A673 (cell line): ENCODE data around the gene ACO1. TPM values are rescaled to one million over a fixed set of nuclear protein-coding genes. Genes with fewer than 3 reads are reported as not detected.

Source experiments
- BruUV-seq: library from RNA; stranded (reverse); fragments of 400-500 nt; replicated peaks from 2 replicates; lab custom pipeline; 2021; lab: Mats Ljungman, UMichigan
- CTCF ChIA-PET: fragments of 300-600 bp; sonication (Branson Sonifier 250); formaldehyde crosslinking; loops from one replicate; lab custom pipeline; 2022; ENCODE audit warnings: antibody characterized with exemption; lab: Charles Lee
- POLR2A ChIA-PET: fragments of 300-600 bp; sonication (Branson Sonifier 250); formaldehyde crosslinking; loops from one replicate; lab custom pipeline; 2022; ENCODE audit warnings: antibody characterized with exemption; ENCODE audit not compliant: low non-redundant PET; lab: Charles Lee
- DNase-seq: peaks from one replicate; pipeline ENCODE4 v3.0.0-alpha.2; 2015; ENCODE audit warnings: low spot score
- H3K27ac ChIP-seq: fragments of 200-600 bp; sonication (generic); 2 replicates; pipeline ENCODE4 v1.5.1; 2016; ENCODE audit warnings: mixed run types, low read depth, mild to moderate bottlenecking, mixed read lengths, antibody characterized with exemption, low read length; ENCODE audit not compliant: poor library complexity, severe bottlenecking
- H3K27me3 ChIP-seq: fragments of 200-600 bp; sonication (generic); replicated peaks from 2 replicates; pipeline ENCODE4 v1.6.1; 2017; ENCODE audit warnings: mixed run types, low read depth, mild to moderate bottlenecking, mixed read lengths, antibody characterized with exemption, low read length; ENCODE audit not compliant: insufficient read depth, poor library complexity
- H3K36me3 ChIP-seq: fragments of 200-600 bp; sonication (generic); 2 replicates; pipeline ENCODE4 v1.6.1; 2016; ENCODE audit warnings: mixed run types, mild to moderate bottlenecking, mixed read lengths, antibody characterized with exemption, low read length; ENCODE audit not compliant: insufficient read depth, poor library complexity, severe bottlenecking
- H3K4me1 ChIP-seq: fragments of 200-600 bp; sonication (generic); 2 replicates; pipeline ENCODE4 v1.6.1; 2017; ENCODE audit warnings: mixed run types, mild to moderate bottlenecking, mixed read lengths, antibody characterized with exemption, low read length; ENCODE audit not compliant: insufficient read depth, poor library complexity, severe bottlenecking
- H3K4me3 ChIP-seq: fragments of 200-600 bp; sonication (generic); 2 replicates; pipeline ENCODE4 v1.5.1; 2016; ENCODE audit warnings: low read depth, mixed run types, mild to moderate bottlenecking, mixed read lengths, low read length; ENCODE audit not compliant: poor library complexity, severe bottlenecking
- H3K9me3 ChIP-seq: fragments of 200-600 bp; sonication (generic); 2 replicates; pipeline ENCODE4 v1.6.1; 2016; ENCODE audit warnings: mixed run types, low read depth, mild to moderate bottlenecking, mixed read lengths, antibody characterized with exemption, low read length; ENCODE audit not compliant: poor library complexity, severe bottlenecking
- CTCF ChIP-seq: fragments of 300-800, 200-600 bp; sonication (generic); conservative IDR thresholded peaks from 2 replicates; pipeline ENCODE4 v1.5.1; 2017; ENCODE audit warnings: low read depth, mild to moderate bottlenecking, antibody characterized with exemption, low read length, moderate library complexity, mixed read lengths
- EZH2 ChIP-seq: fragments of 200-600 bp; sonication (generic); IDR thresholded peaks from 2 replicates; pipeline ENCODE4 v1.6.1; 2017; ENCODE audit warnings: borderline replicate concordance, low read depth, mild to moderate bottlenecking, mixed read lengths, antibody characterized with exemption, low read length; ENCODE audit not compliant: poor library complexity, severe bottlenecking
- intact Hi-C: fragments of 100-400 bp; cut with micrococcal nuclease; formaldehyde crosslinking; loops from one replicate; pipeline ENCODE4 v1.10.0; 2022; ENCODE audit not compliant: unreplicated experiment
- total RNA-seq: library from RNA; stranded (reverse); gene quantifications from 2 replicates; pipeline ENCODE4 v1.2.3, GENCODE V29; 2021

ACO1 gene
- total RNA-seq, 1 experiment from 2014 or later, result 40.0 TPM

- no peaks in the 10 kb centered on the region for H3K9me3 ChIP-seq
- intact Hi-C loops, result no loop called here
- H3K4me1 ChIP-seq, result no peaks in the 10 kb centered on the region
- no peak for DNase-seq
- H3K27ac ChIP-seq, result no peak overlapping the region
- BruUV-seq, result no TSS peak
- no peaks in the 10 kb centered on the region for H3K36me3 ChIP-seq
- TF ChIP-seq EZH2, result no peak
- TF ChIP-seq CTCF, result no peak
- POLR2A ChIA-PET, result no interaction called here
- CTCF ChIA-PET, result no interaction called here
- H3K27me3 ChIP-seq, result no peaks in the 10 kb centered on the region
- no peak overlapping the region for H3K4me3 ChIP-seq
Observed at GRCh38 chr9:32442433-32442832, 58.0 kb downstream of the ACO1 start.

- intact Hi-C loops, result no loop called here
- no TSS peak for BruUV-seq
- POLR2A ChIA-PET, result no interaction called here
- no peak for DNase-seq
- H3K27ac ChIP-seq, result no peak overlapping the region
- no peak for TF ChIP-seq CTCF
- TF ChIP-seq EZH2, result no peak
- H3K27me3 ChIP-seq, result no peaks in the 10 kb centered on the region
- CTCF ChIA-PET, result no interaction called here
- H3K36me3 ChIP-seq, result no peaks in the 10 kb centered on the region
- no peaks in the 10 kb centered on the region for H3K9me3 ChIP-seq
- H3K4me1 ChIP-seq, result no peaks in the 10 kb centered on the region
- no peak overlapping the region for H3K4me3 ChIP-seq
Observed at GRCh38 chr9:32449969-32450368, 65.5 kb downstream of the ACO1 start.

- POLR2A ChIA-PET, result no interaction called here
- H3K27me3 ChIP-seq, result no peaks in the 10 kb centered on the region
- H3K9me3 ChIP-seq, result no peaks in the 10 kb centered on the region
- H3K4me3 ChIP-seq, result no peak overlapping the region
- intact Hi-C loops, result no loop called here
- no peak overlapping the region for H3K27ac ChIP-seq
- CTCF ChIA-PET, result no interaction called here
- no TSS peak for BruUV-seq
- H3K36me3 ChIP-seq, result no peaks in the 10 kb centered on the region
- no peaks in the 10 kb centered on the region for H3K4me1 ChIP-seq
- no peak for DNase-seq
- TF ChIP-seq CTCF (no peak), EZH2 (no peak)
Observed at GRCh38 chr9:32454280-32454679, 69.8 kb downstream of the ACO1 start.
